Kidney epithelial cell (primary cell): ENCODE measurements around the gene CEP250. TPM values are rescaled to one million over a fixed set of nuclear protein-coding genes. Genes with fewer than 3 reads are reported as not detected.

ENCODE experiments used
- DNase-seq: peaks from one replicate; pipeline ENCODE4 v3.0.0-alpha.2; 2010; ENCODE audit warnings: low read depth
- H3K27me3 ChIP-seq: 2 replicates; pipeline ENCODE4 v1.6.0; 2011; ENCODE audit warnings: low read length; ENCODE audit not compliant: control insufficient read depth, insufficient read depth
- H3K36me3 ChIP-seq: 2 replicates; pipeline ENCODE4 v1.5.1; 2011; ENCODE audit warnings: low read length; ENCODE audit not compliant: control insufficient read depth, insufficient read depth
- H3K4me3 ChIP-seq: 2 replicates; pipeline ENCODE4 v1.5.1; 2011; ENCODE audit warnings: low read depth, mild to moderate bottlenecking, control low read depth, low read length
- total RNA-seq: library from RNA; depleted of rRNA; stranded (reverse); fragments of >200 nt; gene quantifications from 2 replicates; pipeline ENCODE4 v1.2.3, GENCODE V29; 2015
- TF ChIP-seq, protein P1 (sequence below): IDR thresholded peaks from 2 replicates; pipeline ENCODE4 v1.5.1; 2011; ENCODE audit warnings: mild to moderate bottlenecking, moderate library complexity, low read length, control low read depth, inconsistent platforms; ENCODE audit not compliant: insufficient read depth, poor library complexity, severe bottlenecking

CEP250 gene
- total RNA-seq, 1 donor from 2014 or later, result 65.3 TPM

DNA sequence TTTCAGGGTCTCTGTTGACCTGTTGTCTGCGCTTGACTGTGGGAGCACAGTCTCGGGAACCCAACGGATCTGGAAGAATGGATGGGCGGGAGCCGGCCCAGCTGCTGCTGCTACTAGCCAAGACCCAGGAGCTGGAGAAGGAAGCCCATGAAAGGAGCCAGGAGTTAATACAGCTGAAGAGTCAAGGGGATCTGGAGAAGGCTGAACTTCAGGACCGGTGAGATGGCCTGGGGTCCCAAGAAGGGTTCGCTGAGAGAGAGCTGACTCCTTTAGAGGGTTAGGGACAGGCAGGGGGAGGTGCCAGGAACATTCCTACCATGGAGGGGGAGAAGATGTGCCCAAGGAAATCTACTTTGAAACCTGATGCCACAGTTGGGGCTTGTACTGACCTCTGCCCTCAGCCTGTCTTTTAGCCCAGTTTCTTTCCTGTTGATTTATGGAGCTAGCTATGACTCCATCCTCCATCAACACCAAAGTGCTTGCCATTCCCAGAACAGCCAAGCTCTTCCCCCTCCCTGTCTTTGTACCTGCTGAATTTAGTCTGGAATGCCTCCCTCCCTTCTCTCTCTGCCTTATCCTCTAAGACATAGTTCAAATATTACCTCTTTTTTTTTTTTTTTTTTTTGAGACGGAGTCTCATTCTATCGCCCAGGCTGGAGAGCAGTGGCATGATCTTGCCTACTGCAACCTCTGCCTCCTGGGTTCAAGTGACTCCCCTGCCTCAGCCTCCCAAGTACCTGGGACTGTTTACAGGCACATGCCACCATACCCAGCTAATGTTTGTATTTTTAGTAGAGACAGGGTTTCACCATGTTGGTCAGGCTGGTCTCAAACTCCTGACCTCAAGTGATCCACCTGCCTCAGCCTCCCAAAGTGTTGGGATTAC lies 12.2 kb downstream of the CEP250 start:
- DNase-seq, result peak; percentile 26
- no peak overlapping the region for H3K4me3 ChIP-seq
- TF ChIP-seq, protein P1, sequence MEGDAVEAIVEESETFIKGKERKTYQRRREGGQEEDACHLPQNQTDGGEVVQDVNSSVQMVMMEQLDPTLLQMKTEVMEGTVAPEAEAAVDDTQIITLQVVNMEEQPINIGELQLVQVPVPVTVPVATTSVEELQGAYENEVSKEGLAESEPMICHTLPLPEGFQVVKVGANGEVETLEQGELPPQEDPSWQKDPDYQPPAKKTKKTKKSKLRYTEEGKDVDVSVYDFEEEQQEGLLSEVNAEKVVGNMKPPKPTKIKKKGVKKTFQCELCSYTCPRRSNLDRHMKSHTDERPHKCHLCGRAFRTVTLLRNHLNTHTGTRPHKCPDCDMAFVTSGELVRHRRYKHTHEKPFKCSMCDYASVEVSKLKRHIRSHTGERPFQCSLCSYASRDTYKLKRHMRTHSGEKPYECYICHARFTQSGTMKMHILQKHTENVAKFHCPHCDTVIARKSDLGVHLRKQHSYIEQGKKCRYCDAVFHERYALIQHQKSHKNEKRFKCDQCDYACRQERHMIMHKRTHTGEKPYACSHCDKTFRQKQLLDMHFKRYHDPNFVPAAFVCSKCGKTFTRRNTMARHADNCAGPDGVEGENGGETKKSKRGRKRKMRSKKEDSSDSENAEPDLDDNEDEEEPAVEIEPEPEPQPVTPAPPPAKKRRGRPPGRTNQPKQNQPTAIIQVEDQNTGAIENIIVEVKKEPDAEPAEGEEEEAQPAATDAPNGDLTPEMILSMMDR, result no peak
- no peaks in the 10 kb centered on the region for H3K36me3 ChIP-seq
- H3K27me3 ChIP-seq, result no peaks in the 10 kb centered on the region

DNA sequence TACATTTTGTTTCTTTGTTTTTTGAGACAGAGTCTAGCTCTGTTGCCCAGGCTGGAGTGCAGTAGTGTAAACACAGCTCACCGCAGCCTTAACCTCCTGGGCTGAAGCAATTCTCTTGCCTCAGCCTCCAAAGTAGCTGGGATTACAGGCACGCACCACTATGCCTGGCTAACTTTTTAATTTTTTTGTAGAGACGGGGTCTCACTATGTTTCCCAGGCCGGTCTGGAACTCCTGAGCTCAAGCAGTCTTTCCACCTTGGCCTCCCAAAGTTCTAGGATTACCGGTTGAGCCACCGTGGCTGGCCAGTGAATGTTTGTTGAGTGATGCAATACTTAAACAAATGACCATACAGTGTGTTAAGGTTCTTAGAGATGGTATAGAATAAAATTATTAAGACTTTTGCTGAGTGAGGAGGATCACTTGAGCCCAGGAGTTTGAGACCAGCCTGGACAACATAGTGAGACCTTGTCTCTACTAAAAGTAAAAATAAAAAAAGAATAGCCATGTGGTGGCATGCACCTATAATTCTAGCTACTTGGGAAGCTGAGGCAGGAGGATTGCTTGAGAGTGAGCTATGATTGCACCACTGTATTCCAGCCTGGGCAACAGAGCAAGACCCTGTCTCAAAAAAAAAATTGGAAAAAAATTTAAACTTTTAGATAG lies 13.4 kb downstream of the CEP250 start:
- Histone ChIP-seq H3K27me3 (no peaks in the 10 kb centered on the region), H3K36me3 (peaks cover 4% of the 10 kb centered on the region), H3K4me3 (no peak overlapping the region)
- TF ChIP-seq, protein P1, result no peak
- DNase-seq, result no peak

DNA sequence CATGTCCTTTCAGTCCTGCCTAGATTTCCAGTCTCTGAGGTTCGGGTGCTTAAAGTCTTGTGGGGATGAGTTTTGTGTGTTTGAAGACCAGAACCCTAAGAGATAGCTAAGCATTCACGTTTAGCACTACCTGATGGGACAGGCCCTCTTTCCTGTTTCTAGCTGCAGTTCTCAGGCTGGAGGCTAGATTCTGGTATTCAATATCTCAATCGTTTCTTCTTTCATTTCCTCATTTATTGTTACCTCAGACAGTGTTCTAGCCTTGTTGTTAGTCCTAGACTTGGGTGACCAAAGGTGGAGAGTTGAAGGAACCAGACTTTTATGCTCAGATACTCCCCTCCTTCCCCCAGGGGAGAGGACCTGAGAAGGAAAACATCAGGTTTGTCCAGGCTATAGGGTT lies 16.8 kb downstream of the CEP250 start:
- Histone ChIP-seq H3K4me3 (no peak overlapping the region), H3K36me3 (peaks cover 6% of the 10 kb centered on the region), H3K27me3 (no peaks in the 10 kb centered on the region)
- TF ChIP-seq, protein P1, result no peak
- DNase-seq, result no peak

DNA sequence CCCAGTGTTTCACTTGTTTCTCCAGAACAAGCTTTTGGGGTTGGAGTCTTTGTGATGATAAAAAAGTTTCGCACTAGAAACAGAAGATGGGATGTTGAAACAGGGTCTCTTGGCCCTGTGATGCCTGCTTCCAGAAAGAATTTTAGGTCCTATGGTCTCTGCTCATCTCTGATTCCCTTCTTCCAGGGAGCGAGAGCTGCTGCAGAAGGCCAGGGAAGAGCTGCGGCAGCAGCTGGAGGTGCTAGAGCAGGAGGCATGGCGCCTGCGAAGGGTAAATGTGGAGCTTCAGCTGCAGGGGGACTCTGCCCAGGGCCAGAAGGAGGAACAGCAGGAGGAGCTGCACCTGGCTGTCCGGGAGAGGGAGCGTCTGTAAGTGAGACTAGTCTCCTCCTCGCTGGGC lies 18.3 kb downstream of the CEP250 start:
- Histone ChIP-seq H3K27me3 (no peaks in the 10 kb centered on the region), H3K4me3 (no peak overlapping the region), H3K36me3 (peaks cover 6% of the 10 kb centered on the region)
- TF ChIP-seq, protein P1, result no peak
- DNase-seq, result no peak

DNA sequence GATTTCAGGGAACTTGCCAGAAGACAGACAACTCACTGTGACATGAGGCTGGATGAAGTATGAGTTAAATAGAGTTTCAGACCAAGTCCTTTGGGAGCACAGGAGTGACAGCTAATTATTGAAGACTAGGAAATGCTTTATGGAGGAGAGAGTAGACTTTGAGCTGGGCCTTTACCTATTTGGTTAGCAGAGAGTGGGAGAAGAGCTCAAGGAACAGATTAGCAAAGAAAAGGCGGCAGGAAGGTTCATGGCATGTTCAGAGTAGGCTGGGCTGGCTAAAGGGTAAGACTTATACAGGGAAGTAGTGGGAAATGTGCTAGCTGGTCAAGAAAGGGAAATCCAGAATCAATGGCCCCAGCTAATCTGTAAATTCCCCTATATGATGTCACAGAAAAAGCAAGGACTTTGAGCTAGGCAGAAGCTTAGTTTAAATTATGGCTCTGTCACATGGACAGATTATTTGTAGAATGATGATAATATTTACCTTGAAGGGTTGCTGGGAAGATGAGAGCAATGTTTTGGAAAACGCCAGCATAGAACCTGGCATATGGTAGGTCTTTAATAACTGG lies 19.0 kb downstream of the CEP250 start:
- no peak for DNase-seq
- Histone ChIP-seq H3K27me3 (no peaks in the 10 kb centered on the region), H3K36me3 (peaks cover 9% of the 10 kb centered on the region), H3K4me3 (no peak overlapping the region)
- TF ChIP-seq, protein P1, result no peak
